DOHH2 (cell line): ENCODE measurements around the gene NETO2.

ENCODE experiments used
- CTCF ChIP-seq: fragments of 200-600 bp; sonication (generic); IDR thresholded peaks from one replicate; pipeline ENCODE4 v1.5.1; 2014; ENCODE audit warnings: antibody characterized with exemption, mild to moderate bottlenecking, low read depth, low read length; ENCODE audit not compliant: poor library complexity, severe bottlenecking
- EZH2phosphoT487 ChIP-seq: fragments of 200-600 bp; sonication (generic); IDR thresholded peaks from 2 replicates; pipeline ENCODE4 v1.6.1; 2017; ENCODE audit warnings: borderline replicate concordance, mild to moderate bottlenecking, antibody characterized with exemption, low read length, moderate library complexity, mixed read lengths

GRCh38 chr16:47096297-47096696 lies 47.4 kb downstream of the NETO2 start:
- TF ChIP-seq CTCF, result no peak
- no peak for TF ChIP-seq EZH2phosphoT487
